C4-2B (cell line): ENCODE measurements around the gene SSX4B.
"Not testable (repeated sequence)": the region's sequence is repeated elsewhere in the genome, so short reads cannot be mapped to it uniquely, and the experiment has no call there.

Source experiments
- H3K27ac ChIP-seq: fragments of 450-650 bp; 2 replicates; pipeline ENCODE4 v1.5.1; 2017
- ZFX ChIP-seq: fragments of 450-650 bp; IDR thresholded peaks from 2 replicates; pipeline ENCODE4 v1.6.1; 2017
- TF ChIP-seq, protein P1 (sequence below): fragments of 450-650 bp; conservative IDR thresholded peaks from 2 replicates; pipeline ENCODE4 v1.5.1; 2017; ENCODE audit warnings: mild to moderate bottlenecking

Gene SSX4B

DNA sequence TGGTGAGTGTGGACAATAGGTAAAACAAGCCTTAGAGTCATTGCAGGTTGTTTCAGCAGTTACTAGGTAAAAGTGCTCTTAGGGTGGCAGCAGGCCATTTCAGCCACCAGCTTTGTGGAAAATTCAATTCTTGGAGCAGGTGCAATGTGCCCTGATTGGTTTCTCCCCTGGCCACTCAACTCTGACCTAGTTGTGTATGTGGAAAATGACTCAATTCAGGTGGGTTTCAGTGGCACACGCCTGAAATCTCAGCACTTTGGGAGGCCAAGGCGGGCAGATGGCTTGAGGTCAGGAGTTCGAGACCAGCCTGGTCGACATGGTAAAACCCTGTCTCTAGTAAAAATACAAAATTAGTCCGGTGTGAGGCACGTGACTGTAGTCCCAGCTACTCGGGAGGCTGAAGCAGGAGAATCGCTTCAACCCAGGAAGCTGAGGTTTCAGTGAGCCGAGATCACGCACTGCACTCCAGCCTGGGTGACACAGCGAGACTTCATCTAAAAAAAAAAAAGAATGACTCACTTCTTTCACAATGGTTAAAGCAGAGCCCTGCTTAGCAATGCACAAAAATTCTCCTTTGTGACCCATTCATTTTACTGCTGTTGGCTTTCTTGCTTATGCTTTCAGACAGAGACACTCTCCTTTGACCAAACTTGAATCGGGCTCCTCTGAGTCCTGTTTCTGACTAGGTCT lies 15.4 kb upstream of the SSX4B start:
- not testable (repeated sequence) for H3K27ac ChIP-seq

DNA sequence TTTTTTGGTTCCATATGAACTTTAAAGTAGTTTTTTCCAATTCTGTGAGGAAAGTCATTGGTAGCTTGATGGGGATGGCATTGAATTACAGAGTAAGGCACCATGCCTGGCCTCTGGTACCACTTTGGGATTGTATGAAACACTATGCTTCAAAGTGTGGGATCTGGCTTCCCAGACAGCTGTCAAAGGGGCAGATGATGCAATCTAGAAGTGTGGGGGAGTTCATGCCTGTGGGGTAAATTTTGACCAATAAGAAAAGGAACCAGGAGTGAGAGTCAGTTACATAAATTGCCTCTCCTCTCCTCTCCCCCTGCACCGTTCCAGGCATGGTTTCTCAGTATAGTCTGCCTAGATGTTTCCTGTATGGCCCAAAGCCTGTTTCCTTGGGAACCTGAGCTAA lies 13.9 kb downstream of the SSX4B start:
- not testable (repeated sequence) for H3K27ac ChIP-seq

DNA sequence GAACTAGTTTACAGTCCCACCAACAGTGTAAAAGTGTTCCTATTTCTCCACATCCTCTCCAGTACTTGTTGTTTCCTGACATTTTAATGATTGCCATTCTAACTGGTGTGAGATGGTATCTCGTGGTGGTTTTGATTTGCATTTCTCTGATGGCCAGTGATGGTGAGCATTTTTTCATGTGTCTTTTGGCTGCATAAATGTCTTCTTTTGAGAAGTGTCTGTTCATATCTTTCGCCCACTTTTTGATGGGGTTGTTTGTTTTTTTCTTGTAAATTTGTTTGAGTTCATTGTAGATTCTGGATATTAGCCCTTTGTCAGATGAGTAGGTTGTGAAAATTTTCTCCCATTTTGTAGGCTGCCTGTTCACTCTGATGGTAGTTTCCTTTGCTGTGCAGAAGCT lies 14.8 kb downstream of the SSX4B start:
- not testable (repeated sequence) for H3K27ac ChIP-seq

DNA sequence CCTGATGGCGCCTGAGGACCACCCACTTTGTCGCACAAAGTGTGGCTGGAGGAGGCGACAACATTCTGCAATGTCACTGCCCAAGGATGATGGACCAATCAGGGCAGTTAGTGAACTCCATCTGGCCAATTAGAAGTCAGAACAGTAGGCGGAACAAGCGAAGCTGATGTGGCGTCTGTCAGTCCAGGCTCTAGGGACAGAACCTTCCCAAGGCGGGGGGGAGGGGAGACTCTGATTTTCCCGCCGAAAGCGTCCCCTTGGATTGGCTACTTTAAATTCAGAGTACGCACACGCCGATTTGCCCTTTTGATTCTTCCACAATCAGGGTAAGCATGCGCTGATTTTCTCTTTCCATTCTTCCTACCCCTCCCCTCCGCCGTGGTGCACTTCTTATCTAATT lies 28.5 kb downstream of the SSX4B start, which contains the start of gene SSX4:
SSX4 (plus strand) TSS at position 301 of the 400 bp plus-strand sequence. CDS start 515 bp downstream, outside the sequence.
- H3K27ac ChIP-seq, result not testable (repeated sequence)

DNA sequence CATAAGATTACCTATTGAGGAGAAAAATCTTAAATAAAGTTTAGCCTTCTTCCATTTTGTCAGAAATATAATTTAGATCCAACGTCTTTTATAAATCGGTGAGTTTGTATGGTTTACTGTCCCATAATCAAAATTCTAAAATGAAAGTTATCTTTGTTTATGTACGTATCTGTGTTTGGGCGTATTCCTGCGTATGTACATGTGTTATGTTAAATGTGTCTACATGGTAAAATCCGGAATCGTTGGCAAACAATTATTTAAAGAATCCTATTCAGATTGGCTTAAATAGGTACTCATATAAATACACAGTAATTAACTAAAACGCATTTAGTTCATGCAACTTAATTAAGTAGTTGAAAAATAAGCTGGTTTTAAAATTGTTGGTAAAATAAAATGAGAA lies 41.4 kb downstream of the SSX4B start:
- not testable (repeated sequence) for H3K27ac ChIP-seq

DNA sequence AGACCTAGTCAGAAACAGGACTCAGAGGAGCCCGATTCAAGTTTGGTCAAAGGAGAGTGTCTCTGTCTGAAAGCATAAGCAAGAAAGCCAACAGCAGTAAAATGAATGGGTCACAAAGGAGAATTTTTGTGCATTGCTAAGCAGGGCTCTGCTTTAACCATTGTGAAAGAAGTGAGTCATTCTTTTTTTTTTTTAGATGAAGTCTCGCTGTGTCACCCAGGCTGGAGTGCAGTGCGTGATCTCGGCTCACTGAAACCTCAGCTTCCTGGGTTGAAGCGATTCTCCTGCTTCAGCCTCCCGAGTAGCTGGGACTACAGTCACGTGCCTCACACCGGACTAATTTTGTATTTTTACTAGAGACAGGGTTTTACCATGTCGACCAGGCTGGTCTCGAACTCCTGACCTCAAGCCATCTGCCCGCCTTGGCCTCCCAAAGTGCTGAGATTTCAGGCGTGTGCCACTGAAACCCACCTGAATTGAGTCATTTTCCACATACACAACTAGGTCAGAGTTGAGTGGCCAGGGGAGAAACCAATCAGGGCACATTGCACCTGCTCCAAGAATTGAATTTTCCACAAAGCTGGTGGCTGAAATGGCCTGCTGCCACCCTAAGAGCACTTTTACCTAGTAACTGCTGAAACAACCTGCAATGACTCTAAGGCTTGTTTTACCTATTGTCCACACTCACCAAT lies 43.9 kb downstream of the SSX4B start:
- not testable (repeated sequence) for H3K27ac ChIP-seq

DNA sequence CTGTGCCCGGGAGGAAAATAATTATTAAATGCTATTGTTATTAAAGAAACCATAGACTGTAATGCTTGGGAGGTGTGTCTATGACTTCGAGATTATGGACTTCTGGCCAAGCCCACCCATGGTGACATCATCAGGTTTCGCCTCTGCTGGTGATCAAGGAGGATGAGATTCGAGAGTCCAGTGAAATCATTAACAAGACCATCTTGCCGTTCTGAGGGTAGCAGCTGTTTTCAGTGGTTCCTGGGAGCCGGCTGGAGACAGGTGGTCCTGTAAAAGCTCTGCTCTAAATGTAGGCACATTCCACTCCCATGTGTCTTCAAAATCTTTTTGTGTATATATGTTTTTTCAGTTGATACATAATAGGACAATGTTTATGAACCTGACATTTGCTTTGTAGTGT lies 52.5 kb downstream of the SSX4B start:
- not testable (repeated sequence) for H3K27ac ChIP-seq

DNA sequence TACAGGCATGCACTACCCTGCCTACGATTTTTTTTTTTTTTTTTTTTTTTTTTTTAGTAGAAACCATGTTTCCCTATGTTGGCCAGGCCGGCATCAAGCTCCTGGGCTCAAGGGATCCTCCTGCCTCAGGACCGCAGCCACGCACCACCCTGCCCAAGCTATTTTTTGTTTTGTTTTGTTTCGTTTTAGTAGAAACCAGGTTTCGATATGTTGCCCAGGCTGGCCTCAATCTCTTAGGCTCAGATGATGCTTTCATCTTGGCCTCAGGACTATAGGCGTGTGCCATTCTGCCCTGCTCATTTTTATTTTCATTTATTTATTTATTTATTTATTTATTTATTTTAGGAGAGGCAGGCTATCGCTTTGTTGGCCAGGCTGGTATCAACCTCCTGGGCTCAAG lies 54.1 kb downstream of the SSX4B start:
- TF ChIP-seq ZFX, result no peak
- TF ChIP-seq, protein P1, sequence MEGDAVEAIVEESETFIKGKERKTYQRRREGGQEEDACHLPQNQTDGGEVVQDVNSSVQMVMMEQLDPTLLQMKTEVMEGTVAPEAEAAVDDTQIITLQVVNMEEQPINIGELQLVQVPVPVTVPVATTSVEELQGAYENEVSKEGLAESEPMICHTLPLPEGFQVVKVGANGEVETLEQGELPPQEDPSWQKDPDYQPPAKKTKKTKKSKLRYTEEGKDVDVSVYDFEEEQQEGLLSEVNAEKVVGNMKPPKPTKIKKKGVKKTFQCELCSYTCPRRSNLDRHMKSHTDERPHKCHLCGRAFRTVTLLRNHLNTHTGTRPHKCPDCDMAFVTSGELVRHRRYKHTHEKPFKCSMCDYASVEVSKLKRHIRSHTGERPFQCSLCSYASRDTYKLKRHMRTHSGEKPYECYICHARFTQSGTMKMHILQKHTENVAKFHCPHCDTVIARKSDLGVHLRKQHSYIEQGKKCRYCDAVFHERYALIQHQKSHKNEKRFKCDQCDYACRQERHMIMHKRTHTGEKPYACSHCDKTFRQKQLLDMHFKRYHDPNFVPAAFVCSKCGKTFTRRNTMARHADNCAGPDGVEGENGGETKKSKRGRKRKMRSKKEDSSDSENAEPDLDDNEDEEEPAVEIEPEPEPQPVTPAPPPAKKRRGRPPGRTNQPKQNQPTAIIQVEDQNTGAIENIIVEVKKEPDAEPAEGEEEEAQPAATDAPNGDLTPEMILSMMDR, result no peak
- H3K27ac ChIP-seq, result no peak overlapping the region

DNA sequence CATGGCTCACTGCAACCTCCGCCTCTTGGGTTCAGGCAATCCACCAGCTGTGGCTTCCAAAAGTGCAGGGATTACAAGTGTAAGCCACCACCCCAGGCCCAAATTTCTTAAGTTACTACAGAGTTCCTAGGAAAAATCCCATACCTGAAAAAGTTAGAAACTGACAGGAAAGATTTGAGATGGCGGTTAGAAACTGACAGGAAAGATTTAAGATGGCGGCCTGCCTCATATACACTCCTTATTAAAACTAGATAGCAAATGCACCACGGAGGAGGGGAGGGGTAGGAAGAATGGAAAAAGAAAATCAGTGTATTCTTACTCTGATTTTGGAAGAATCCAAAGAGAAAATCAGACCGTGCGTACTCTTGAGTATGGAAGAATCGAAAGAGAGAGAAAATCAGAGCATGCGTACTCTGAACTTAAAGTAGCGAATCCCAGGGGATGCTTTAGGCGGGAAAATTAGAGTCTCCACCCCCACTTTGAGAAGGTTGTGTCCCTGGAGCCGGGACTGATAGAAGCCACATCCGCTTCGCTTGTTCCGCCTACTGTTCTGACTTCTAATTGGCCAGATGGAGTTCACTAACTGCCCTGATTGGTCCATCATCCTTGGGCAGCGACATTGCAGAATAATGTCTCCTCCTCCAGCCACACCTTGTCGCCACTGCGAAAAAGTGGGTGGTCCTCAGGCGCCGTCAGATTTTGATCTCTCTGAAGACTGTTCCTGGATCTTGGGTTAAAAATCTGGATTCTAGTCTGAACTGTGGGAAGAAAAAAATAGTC lies 55.3 kb downstream of the SSX4B start, which contains the start of gene SSX3:
SSX3 (minus strand) TSS at position 389 of the 780 bp plus-strand sequence. CDS start 1,454 bp downstream, outside the sequence.
- not testable (repeated sequence) for H3K27ac ChIP-seq
